Common myeloid progenitor, CD34-positive (primary cell): Measurements from ENCODE around the gene ADIPOR2.

Experiments used
- CTCF ChIA-PET: fragments of 350-600 bp; sonication (Branson Sonifier 250); formaldehyde crosslinking; loops from one replicate; lab custom pipeline; 2021; ENCODE audit warnings: antibody characterized with exemption; lab: Charles Lee
- POLR2A ChIA-PET: fragments of 350-600 bp; sonication (Branson Sonifier 250); formaldehyde crosslinking; loops from one replicate; lab custom pipeline; 2021; ENCODE audit warnings: antibody characterized with exemption; lab: Charles Lee
- DNase-seq, 3 donors: peaks; one replicate each; pipeline versions ENCODE4 v3.0.0 to v3.0.0-alpha.2; 2013
- H3K27ac ChIP-seq, 2 experiments: 1 replicate in 1 of 2; 2 replicates in 1 of 2; pipeline ENCODE4 v1.7.0; 2013; ENCODE audit warnings: inconsistent platforms in 2 of 2, low read length in 2 of 2, mild to moderate bottlenecking in 2 of 2, low read depth in 1 of 2, moderate library complexity in 1 of 2; ENCODE audit not compliant: severe bottlenecking in 2 of 2, insufficient read depth in 1 of 2, poor library complexity in 1 of 2
- H3K27me3 ChIP-seq, 5 experiments: replicated peaks in 2 of 5; 1 replicate in 3 of 5; 2 replicates in 2 of 5; pipeline versions ENCODE4 v1.6.1 to v1.7.0; 2013; ENCODE audit warnings: low read length in 4 of 5, mild to moderate bottlenecking in 2 of 5, moderate library complexity in 2 of 5, inconsistent platforms in 1 of 5; ENCODE audit not compliant: insufficient read depth in 5 of 5, control insufficient read depth in 4 of 5
- H3K36me3 ChIP-seq, 4 experiments: 1 replicate in 2 of 4; 2 replicates in 2 of 4; pipeline versions ENCODE4 v1.6.1 to v1.7.0; 2013; ENCODE audit warnings: low read length in 3 of 4, control low read depth in 1 of 4, mild to moderate bottlenecking in 1 of 4; ENCODE audit not compliant: control insufficient read depth in 4 of 4, insufficient read depth in 4 of 4
- H3K4me1 ChIP-seq, 4 experiments: 1 replicate in 3 of 4; 2 replicates in 1 of 4; pipeline versions ENCODE4 v1.6.1 to v1.7.1; 2013; ENCODE audit warnings: low read length in 3 of 4, mild to moderate bottlenecking in 3 of 4, control low read depth in 1 of 4, inconsistent platforms in 1 of 4, moderate library complexity in 1 of 4; ENCODE audit not compliant: control insufficient read depth in 4 of 4, insufficient read depth in 4 of 4; ENCODE audit errors: control extremely low read depth in 1 of 4
- H3K4me3 ChIP-seq, 7 experiments: 1 replicate in 4 of 7; 2 replicates in 3 of 7; pipeline versions ENCODE4 v1.5.1 to v1.7.0; 2013; ENCODE audit warnings: mild to moderate bottlenecking in 7 of 7, low read length in 6 of 7, moderate library complexity in 6 of 7, inconsistent platforms in 2 of 7, low read depth in 2 of 7, control low read depth in 1 of 7; ENCODE audit not compliant: insufficient read depth in 4 of 7, control insufficient read depth in 1 of 7; ENCODE audit errors: extremely low read depth in 1 of 7
- H3K9me3 ChIP-seq, 5 experiments: 1 replicate in 4 of 5; 2 replicates in 1 of 5; pipeline versions ENCODE4 v1.6.1 to v1.7.1; 2013; ENCODE audit warnings: low read length in 4 of 5, mild to moderate bottlenecking in 2 of 5, inconsistent platforms in 1 of 5, low read depth in 1 of 5, moderate library complexity in 1 of 5; ENCODE audit not compliant: control insufficient read depth in 4 of 5, insufficient read depth in 2 of 5; ENCODE audit errors: control extremely low read depth in 1 of 5
- WGBS: methylation state at CpG from one replicate; pipeline ENCODE4 v1.1.5; 2013; ENCODE audit not compliant: insufficient coverage; 5-methylcytosine and 5-hydroxymethylcytosine counted together

The ADIPOR2 gene

GRCh38 chr12:1656902-1657301, 34.0 kb upstream of the ADIPOR2 start:
- CTCF ChIA-PET, result interaction anchor here (0.6 to 17.1 kb wide), 9 partner anchors 8 to 138 kb away, joined by 3 to 268 read pairs (median 4); partner anchors contain the start of gene WNT5B
- DNase-seq, result no peak
- no peak overlapping the region for H3K4me3 ChIP-seq
- WGBS, result 95% methylated on average over 12 of the region's 12 CpGs
- no peaks in the 10 kb centered on the region for H3K27me3 ChIP-seq
- H3K4me1 ChIP-seq, result peaks cover 0 to 3% (median 1%) of the 10 kb centered on the region in 4 experiments
- no peaks in the 10 kb centered on the region for H3K9me3 ChIP-seq
- H3K27ac ChIP-seq, result no peak overlapping the region
- POLR2A ChIA-PET, result interaction anchor here (0.6 kb wide), 1 partner anchor 39 kb away, joined by 3 read pairs; no protein-coding TSS in a partner anchor
- no peaks in the 10 kb centered on the region for H3K36me3 ChIP-seq

GRCh38 chr12:1657688-1658087, 33.2 kb upstream of the ADIPOR2 start:
- POLR2A ChIA-PET, result interaction anchor here (0.6 kb wide), 1 partner anchor 39 kb away, joined by 3 read pairs; no protein-coding TSS in a partner anchor

GRCh38 chr12:1660304-1661187, 30.3 kb upstream of the ADIPOR2 start:
- Histone ChIP-seq H3K4me1 (peaks cover 0 to 17% (median 9%) of the 10 kb centered on the region in 4 experiments), H3K27me3 (no peaks in the 10 kb centered on the region), H3K4me3 (no peak overlapping the region), H3K36me3 (no peaks in the 10 kb centered on the region), H3K27ac (no peak overlapping the region), H3K9me3 (no peaks in the 10 kb centered on the region)
- peak in 1 of 3 donors; percentile 33 for DNase-seq
- CTCF ChIA-PET, result interaction anchor here (0.9 to 15.5 kb wide), 4 partner anchors 16 to 279 kb away, joined by 3 to 268 read pairs (median 4); no protein-coding TSS in a partner anchor
- POLR2A ChIA-PET, result interaction anchor here (0.7 to 1.8 kb wide), 2 partner anchors 30 to 1031 kb away, joined by 3 to 10 read pairs; partner anchors contain the start of gene ADIPOR2
- WGBS, result 94% methylated on average over 6 of the region's 20 CpGs

More at GRCh38 chr12:1657688-1658087, 33.2 kb upstream of the ADIPOR2 start:
- H3K9me3 ChIP-seq, result no peaks in the 10 kb centered on the region
- no peak overlapping the region for H3K4me3 ChIP-seq
- H3K27ac ChIP-seq, result no peak overlapping the region
- CTCF ChIA-PET, result interaction anchor here (1.1 to 17.1 kb wide), 5 partner anchors 9 to 133 kb away, joined by 4 to 268 read pairs (median 5); partner anchors contain the start of gene WNT5B
- DNase-seq, result no peak
- no peaks in the 10 kb centered on the region for H3K36me3 ChIP-seq
- H3K4me1 ChIP-seq, result peaks cover 0 to 4% (median under 1%) of the 10 kb centered on the region in 4 experiments
- no peaks in the 10 kb centered on the region for H3K27me3 ChIP-seq
- WGBS, result no CpG with 5 or more reads among the region's 1 CpG

- no peaks in the 10 kb centered on the region for H3K9me3 ChIP-seq
- peaks cover 5 to 26% (median 19%) of the 10 kb centered on the region in 4 experiments for H3K4me1 ChIP-seq
- 2% methylated on average over 33 of the region's 69 CpGs for WGBS
- no peaks in the 10 kb centered on the region for H3K36me3 ChIP-seq
- DNase-seq, result peak; percentile 96 to 98 (median 97)
- no peak overlapping the region for H3K27ac ChIP-seq
- POLR2A ChIA-PET, result interaction anchor here (0.9 to 1.8 kb wide), 3 partner anchors 28 to 129 kb away, joined by 4 to 10 read pairs (median 4); partner anchors contain the start of gene ADIPOR2
- CTCF ChIA-PET, result interaction anchor here (0.7 to 15.5 kb wide), 7 partner anchors 8 to 278 kb away, joined by 3 to 268 read pairs (median 3); no protein-coding TSS in a partner anchor
- peak overlapping the region in 6 of 7 experiments; percentile 23 to 67 (median 42) for H3K4me3 ChIP-seq
- H3K27me3 ChIP-seq, result no peaks in the 10 kb centered on the region
Measured at GRCh38 chr12:1661553-1662335, 29.1 kb upstream of the ADIPOR2 start.

GRCh38 chr12:1662761-1663439, 28.0 kb upstream of the ADIPOR2 start:
- Histone ChIP-seq H3K9me3 (no peaks in the 10 kb centered on the region), H3K4me3 (no peak overlapping the region), H3K27me3 (no peaks in the 10 kb centered on the region), H3K4me1 (peaks cover 17 to 37% (median 31%) of the 10 kb centered on the region in 4 experiments), H3K36me3 (no peaks in the 10 kb centered on the region), H3K27ac (no peak overlapping the region)
- POLR2A ChIA-PET, result no interaction called here
- DNase-seq, result peak in 2 of 3 donors; percentile 67 to 75
- 54% methylated on average over 41 of the region's 46 CpGs for WGBS
- CTCF ChIA-PET, result no interaction called here

GRCh38 chr12:1663440-1664132, 27.3 kb upstream of the ADIPOR2 start:
- no peaks in the 10 kb centered on the region for H3K27me3 ChIP-seq
- peaks cover 23 to 43% (median 37%) of the 10 kb centered on the region in 4 experiments for H3K4me1 ChIP-seq
- no peak overlapping the region for H3K27ac ChIP-seq
- ChIA-PET CTCF (no interaction called here), POLR2A (interaction anchor here (0.7 kb wide), 1 partner anchor 882 kb away, joined by 3 read pairs; no protein-coding TSS in a partner anchor)
- no peak overlapping the region for H3K4me3 ChIP-seq
- DNase-seq, result no peak
- H3K9me3 ChIP-seq, result no peaks in the 10 kb centered on the region
- no peaks in the 10 kb centered on the region for H3K36me3 ChIP-seq
- WGBS, result 94% methylated on average over 10 of the region's 11 CpGs
